IPS-15b (cell line): ENCODE data around the gene PI16.
A peak's percentile ranks its signal among the peaks of the same experiment; 100 is the strongest.

Experiments used
- H3K27me3 ChIP-seq: one replicate; pipeline ENCODE4 v1.6.1; 2013; ENCODE audit warnings: low read length; ENCODE audit not compliant: control insufficient read depth, insufficient read depth
- H3K36me3 ChIP-seq: one replicate; pipeline ENCODE4 v1.6.1; 2013; ENCODE audit warnings: low read length; ENCODE audit not compliant: control insufficient read depth, insufficient read depth
- H3K4me1 ChIP-seq: one replicate; pipeline ENCODE4 v1.6.1; 2013; ENCODE audit warnings: mild to moderate bottlenecking, low read length; ENCODE audit not compliant: control insufficient read depth, insufficient read depth
- H3K4me3 ChIP-seq: one replicate; pipeline ENCODE4 v1.5.1; 2013; ENCODE audit warnings: low read depth, low read length
- H3K9ac ChIP-seq: one replicate; pipeline ENCODE4 v1.6.1; 2013; ENCODE audit warnings: low read depth, mild to moderate bottlenecking, low read length
- H3K9me3 ChIP-seq: one replicate; pipeline ENCODE4 v1.6.1; 2013; ENCODE audit warnings: mild to moderate bottlenecking, low read length; ENCODE audit not compliant: control insufficient read depth, insufficient read depth

The PI16 gene

GRCh38 chr6:36970892-36971842, 16.6 kb downstream of the PI16 start:
- Histone ChIP-seq H3K9ac (peak overlapping the region; percentile 54), H3K36me3 (peaks cover 67% of the 10 kb centered on the region), H3K9me3 (no peaks in the 10 kb centered on the region), H3K4me1 (no peaks in the 10 kb centered on the region), H3K4me3 (no peak overlapping the region), H3K27me3 (no peaks in the 10 kb centered on the region)

- Histone ChIP-seq H3K36me3 (peaks cover 76% of the 10 kb centered on the region), H3K4me3 (no peak overlapping the region), H3K9ac (no peak overlapping the region), H3K4me1 (no peaks in the 10 kb centered on the region), H3K27me3 (no peaks in the 10 kb centered on the region), H3K9me3 (no peaks in the 10 kb centered on the region)
Measured at GRCh38 chr6:36971921-36972673, 17.6 kb downstream of the PI16 start.

- no peaks in the 10 kb centered on the region for H3K4me1 ChIP-seq
- H3K9ac ChIP-seq: no peak overlapping the region
- no peaks in the 10 kb centered on the region for H3K9me3 ChIP-seq
- peaks cover 84% of the 10 kb centered on the region for H3K36me3 ChIP-seq
- H3K4me3 ChIP-seq: no peak overlapping the region
- no peaks in the 10 kb centered on the region for H3K27me3 ChIP-seq
Measured at GRCh38 chr6:36973190-36973589, 18.7 kb downstream of the PI16 start.

- no peak overlapping the region for H3K9ac ChIP-seq
- H3K36me3 ChIP-seq: peaks cover 84% of the 10 kb centered on the region
Measured at GRCh38 chr6:36973647-36974046, 19.1 kb downstream of the PI16 start.

GRCh38 chr6:36975231-36976006, 20.9 kb downstream of the PI16 start:
- Histone ChIP-seq H3K36me3 (peaks cover 68% of the 10 kb centered on the region), H3K9me3 (no peaks in the 10 kb centered on the region), H3K4me1 (peaks cover under 1% of the 10 kb centered on the region), H3K4me3 (no peak overlapping the region), H3K27me3 (no peaks in the 10 kb centered on the region), H3K9ac (no peak overlapping the region)

More at GRCh38 chr6:36973647-36974046, 19.1 kb downstream of the PI16 start:
- Histone ChIP-seq H3K4me3 (no peak overlapping the region), H3K27me3 (no peaks in the 10 kb centered on the region), H3K9me3 (no peaks in the 10 kb centered on the region), H3K4me1 (no peaks in the 10 kb centered on the region)

GRCh38 chr6:36976007-36976264, 21.4 kb downstream of the PI16 start:
- H3K4me3 ChIP-seq: no peak overlapping the region
- H3K4me1 ChIP-seq: peaks cover 3% of the 10 kb centered on the region
- peaks cover 63% of the 10 kb centered on the region for H3K36me3 ChIP-seq
- no peaks in the 10 kb centered on the region for H3K27me3 ChIP-seq
- H3K9me3 ChIP-seq: no peaks in the 10 kb centered on the region
- H3K9ac ChIP-seq: no peak overlapping the region

GRCh38 chr6:36976509-36976908, 22.0 kb downstream of the PI16 start:
- no peak overlapping the region for H3K4me3 ChIP-seq
- no peak overlapping the region for H3K9ac ChIP-seq
- H3K36me3 ChIP-seq: peaks cover 57% of the 10 kb centered on the region
- peaks cover 6% of the 10 kb centered on the region for H3K4me1 ChIP-seq
- no peaks in the 10 kb centered on the region for H3K9me3 ChIP-seq
- no peaks in the 10 kb centered on the region for H3K27me3 ChIP-seq

GRCh38 chr6:36976931-36977330, 22.4 kb downstream of the PI16 start:
- Histone ChIP-seq H3K9me3 (no peaks in the 10 kb centered on the region), H3K4me3 (no peak overlapping the region), H3K4me1 (peaks cover 10% of the 10 kb centered on the region), H3K9ac (no peak overlapping the region), H3K36me3 (peaks cover 53% of the 10 kb centered on the region), H3K27me3 (no peaks in the 10 kb centered on the region)

GRCh38 chr6:36977470-36977941, 23.0 kb downstream of the PI16 start:
- H3K9ac ChIP-seq: no peak overlapping the region
- H3K27me3 ChIP-seq: no peaks in the 10 kb centered on the region
- H3K4me1 ChIP-seq: peaks cover 10% of the 10 kb centered on the region
- H3K4me3 ChIP-seq: no peak overlapping the region
- no peaks in the 10 kb centered on the region for H3K9me3 ChIP-seq
- peaks cover 47% of the 10 kb centered on the region for H3K36me3 ChIP-seq

GRCh38 chr6:36978421-36979346, 24.1 kb downstream of the PI16 start:
- Histone ChIP-seq H3K36me3 (peaks cover 46% of the 10 kb centered on the region), H3K27me3 (no peaks in the 10 kb centered on the region), H3K4me3 (no peak overlapping the region), H3K9me3 (no peaks in the 10 kb centered on the region), H3K4me1 (peaks cover 19% of the 10 kb centered on the region), H3K9ac (no peak overlapping the region)

GRCh38 chr6:36979347-36979742, 24.8 kb downstream of the PI16 start:
- no peak overlapping the region for H3K9ac ChIP-seq
- peaks cover 43% of the 10 kb centered on the region for H3K36me3 ChIP-seq
- H3K4me1 ChIP-seq: peaks cover 24% of the 10 kb centered on the region
- no peak overlapping the region for H3K4me3 ChIP-seq
- no peaks in the 10 kb centered on the region for H3K27me3 ChIP-seq
- no peaks in the 10 kb centered on the region for H3K9me3 ChIP-seq
